AG09319 (cell line): ENCODE measurements around the gene MEG3.

Source experiments
- DNase-seq: peaks from one replicate; pipeline ENCODE4 v3.0.0-alpha.2; 2010; ENCODE audit warnings: low read depth; ENCODE audit errors: extremely low read depth
- CTCF ChIP-seq: IDR thresholded peaks from 2 replicates; pipeline ENCODE4 v1.5.1; 2011; ENCODE audit warnings: low read depth, mild to moderate bottlenecking, inconsistent platforms, low read length, moderate library complexity

The MEG3 gene

GRCh38 chr14:100854435-100854834, 28.5 kb downstream of the MEG3 start:
- no peak for DNase-seq

GRCh38 chr14:100855256-100855930, 29.5 kb downstream of the MEG3 start:
- no peak for DNase-seq
- TF ChIP-seq CTCF: no peak

More at GRCh38 chr14:100854435-100854834, 28.5 kb downstream of the MEG3 start:
- TF ChIP-seq CTCF: no peak

- no peak for TF ChIP-seq CTCF
These were observed 30.4 kb downstream of the MEG3 start for GRCh38 chr14:100856056-100856950.

GRCh38 chr14:100857233-100857922, 31.5 kb downstream of the MEG3 start:
- TF ChIP-seq CTCF: no peak
- DNase-seq: no peak

More at GRCh38 chr14:100856056-100856950, 30.4 kb downstream of the MEG3 start:
- DNase-seq: no peak

- no peak for TF ChIP-seq CTCF
- no peak for DNase-seq
These were observed 32.3 kb downstream of the MEG3 start for GRCh38 chr14:100857923-100858837.

- no peak for TF ChIP-seq CTCF
- DNase-seq: no peak
These were observed 32.9 kb downstream of the MEG3 start for GRCh38 chr14:100858838-100859220.
